K562 (cell line): ENCODE measurements around the gene PRKAR1B. TPM values are rescaled to one million over a fixed set of nuclear protein-coding genes. Genes with fewer than 3 reads are reported as not detected.

Experiments
- ATAC-seq: fragments of 200-7000 bp; cut with Tn5 transposase; 3 replicates; pipeline ENCODE4 v1.9.1; 2020; ENCODE audit warnings: moderate library complexity
- BruUV-seq: library from RNA; stranded (reverse); fragments of 400-500 nt; replicated peaks from 2 replicates; lab custom pipeline; 2021; lab: Mats Ljungman, UMichigan
- CTCF ChIA-PET: fragments of 300-600 bp; formaldehyde crosslinking; extraction: SDS; loops from one replicate; lab custom pipeline; 2021; ENCODE audit warnings: low intra/inter-chr PET ratio; lab: Yijun Ruan, JAX
- POLR2A ChIA-PET: fragments of 300-600, 350-650 bp; sonication (Branson Sonifier 250); formaldehyde crosslinking; extraction: SDS; loops from one replicate; lab custom pipeline; 2021; ENCODE audit warnings: antibody characterized with exemption, inconsistent platforms; lab: Yijun Ruan, JAX
- DNase-seq, 4 experiments: peaks; one replicate each; pipeline versions ENCODE4 v3.0.0 to v3.0.0-alpha.2; 2011 to 2018; ENCODE audit warnings: low spot score in 3 of 4, mixed read lengths in 3 of 4; ENCODE audit errors: extremely low read depth in 1 of 4
- FAIRE-seq: peaks from 2 replicates; lab custom pipeline; 2011; peaks lifted over from hg19 to GRCh38; lab: Jason Lieb, UNC
- H2AFZ ChIP-seq: 2 replicates; pipeline ENCODE4 v1.6.0; 2011; ENCODE audit warnings: low read depth, low read length, control low read depth, inconsistent platforms
- H3K27ac ChIP-seq: fragments of 200-600 bp; 3 replicates; pipeline ENCODE4 v1.8.0; 2011; ENCODE audit warnings: low read depth, mild to moderate bottlenecking, control low read depth, inconsistent platforms, low read length, moderate library complexity, mixed read lengths; ENCODE audit errors: extremely low read depth
- H3K27me3 ChIP-seq, 2 experiments: fragments of 300-600 bp in 1 of 2; 2 replicates in 1 of 2; 3 replicates in 1 of 2; pipeline versions ENCODE4 v1.6.0 to v1.8.0; 2011; ENCODE audit warnings: inconsistent platforms in 2 of 2, low read length in 2 of 2, mild to moderate bottlenecking in 1 of 2, mixed read lengths in 1 of 2, moderate library complexity in 1 of 2; ENCODE audit not compliant: control insufficient read depth in 2 of 2, insufficient read depth in 2 of 2
- H3K36me3 ChIP-seq: fragments of 300-600 bp; 3 replicates; pipeline ENCODE4 v1.8.0; 2011; ENCODE audit warnings: mild to moderate bottlenecking, low read length, inconsistent platforms; ENCODE audit not compliant: control insufficient read depth, insufficient read depth
- H3K4me1 ChIP-seq, 2 experiments: fragments of 200-600 bp in 1 of 2; replicated peaks in 1 of 2; 2 replicates in 1 of 2; 3 replicates in 1 of 2; pipeline versions ENCODE4 v1.5.1 to v1.8.0; 2011; ENCODE audit warnings: inconsistent platforms in 2 of 2, low read length in 2 of 2, mild to moderate bottlenecking in 1 of 2, mixed read lengths in 1 of 2, moderate library complexity in 1 of 2; ENCODE audit not compliant: control insufficient read depth in 2 of 2, insufficient read depth in 2 of 2
- H3K4me2 ChIP-seq: 2 replicates; pipeline ENCODE4 v1.6.1; 2011; ENCODE audit warnings: low read length, control low read depth, inconsistent platforms, mixed read lengths; ENCODE audit not compliant: insufficient read depth
- H3K4me3 ChIP-seq: fragments of 200-600 bp; sonication (generic), shearing (Covaris generic); 2 replicates; pipeline ENCODE4 v1.5.1; 2016; ENCODE audit warnings: control low read depth, inconsistent platforms
- H3K79me2 ChIP-seq: fragments of 200-600 bp; 3 replicates; pipeline ENCODE4 v1.8.0; 2011; ENCODE audit warnings: low read length, inconsistent platforms; ENCODE audit not compliant: control insufficient read depth, insufficient read depth
- H3K9ac ChIP-seq, 2 experiments: 2 replicates each; pipeline versions ENCODE4 v1.6.0 to v1.6.1; 2011; ENCODE audit warnings: low read depth in 2 of 2, low read length in 2 of 2, control low read depth in 1 of 2, inconsistent platforms in 1 of 2, mild to moderate bottlenecking in 1 of 2, mixed read lengths in 1 of 2; ENCODE audit not compliant: insufficient read depth in 1 of 2
- H3K9me1 ChIP-seq: one replicate; pipeline ENCODE4 v1.6.0; 2011; ENCODE audit warnings: inconsistent platforms, mild to moderate bottlenecking, low read length, moderate library complexity; ENCODE audit not compliant: control insufficient read depth, insufficient read depth
- H3K9me3 ChIP-seq: replicated peaks from 2 replicates; pipeline ENCODE4 v1.5.1; 2011; ENCODE audit warnings: low read depth, low read length, inconsistent platforms; ENCODE audit not compliant: control insufficient read depth, insufficient read depth
- H4K20me1 ChIP-seq: replicated peaks from 2 replicates; pipeline ENCODE4 v1.6.1; 2011; ENCODE audit warnings: low read length, inconsistent platforms, mixed read lengths; ENCODE audit not compliant: control insufficient read depth, insufficient read depth
- ATF6 ChIP-seq: sonication (generic); formaldehyde crosslinking; IDR thresholded peaks from 2 replicates; pipeline ENCODE4 v1.4.0; 2020; ENCODE audit warnings: mild to moderate bottlenecking, missing genetic modification reagents
- C11orf30 ChIP-seq: fragments of 450-650 bp; IDR thresholded peaks from 2 replicates; pipeline ENCODE4 v1.6.1; 2016; ENCODE audit warnings: low read depth, mild to moderate bottlenecking
- MBD2 ChIP-seq: sonication (generic); IDR thresholded peaks from 2 replicates; pipeline ENCODE4 v1.6.1; 2016; ENCODE audit warnings: low read depth, borderline replicate concordance
- NFE2L1 ChIP-seq: fragments of 450-650 bp; IDR thresholded peaks from 2 replicates; pipeline ENCODE4 v1.6.1; 2016; ENCODE audit warnings: missing genetic modification characterization, low read depth, mild to moderate bottlenecking, missing compliant biosample characterization, moderate library complexity, borderline replicate concordance
- TAF1 ChIP-seq: IDR thresholded peaks from 2 replicates; pipeline ENCODE4 v1.6.1; 2011; ENCODE audit warnings: mild to moderate bottlenecking, low read length, moderate library complexity; ENCODE audit not compliant: insufficient read depth, control insufficient read depth, severe bottlenecking; ENCODE audit errors: extremely low read depth
- TBL1XR1 ChIP-seq, 2 experiments: IDR thresholded peaks; 2 replicates each; pipeline ENCODE4 v1.6.1; 2012; ENCODE audit warnings: improper control_type of control experiment in 2 of 2, low read length in 2 of 2, mild to moderate bottlenecking in 1 of 2
- ZBTB7A ChIP-seq: IDR thresholded peaks from 2 replicates; pipeline ENCODE4 v1.6.1; 2011; ENCODE audit warnings: low read depth, mild to moderate bottlenecking, low read length, moderate library complexity, borderline replicate concordance; ENCODE audit not compliant: control insufficient read depth
- ZKSCAN1 ChIP-seq: fragments of 150-350 bp; IDR thresholded peaks from 2 replicates; pipeline ENCODE4 v1.6.1; 2016; ENCODE audit warnings: low read depth, low read length
- ZNF121 ChIP-seq: sonication (generic); formaldehyde crosslinking; conservative IDR thresholded peaks from 2 replicates; pipeline ENCODE4 v1.8.0; 2022; ENCODE audit warnings: missing genetic modification reagents
- ZNF316 ChIP-seq: fragments of 450-650 bp; IDR thresholded peaks from 2 replicates; pipeline ENCODE4 v1.6.1; 2016
- ZNF444 ChIP-seq: fragments of 250-450 bp; sonication (Bioruptor Pico); IDR thresholded peaks from 2 replicates; pipeline ENCODE4 v1.4.0; 2020; ENCODE audit warnings: mild to moderate bottlenecking, moderate library complexity
- WGBS: fragments of 100-300 bp; shearing (Covaris generic); methylation state at CpG from one replicate; pipeline ENCODE4 v1.1.6; 2016; ENCODE audit warnings: low coverage, mixed read lengths; ENCODE audit not compliant: insufficient coverage; ENCODE audit errors: missing lambda C conversion rate; 5-methylcytosine and 5-hydroxymethylcytosine counted together
- in situ Hi-C: fragments of 300-500 bp; cut with MboI; formaldehyde crosslinking; loops from 4 replicates; pipeline ENCODE4 v1.15.0; 2018; ENCODE audit warnings: inconsistent platforms, mixed read lengths
- intact Hi-C: fragments of 100-400 bp; cut with micrococcal nuclease; formaldehyde crosslinking; loops from 2 replicates; pipeline ENCODE4 v1.14.2; 2022
- polyA plus RNA-seq, 8 experiments: library from polyadenylated mRNA; depleted of rRNA in 4 of 8; stranded (reverse) in 5 of 8; unstranded in 3 of 8; fragments of >200 nt; fragmentation: Nextera tagmentation in 2 of 8; fragmentation: Illumina TruSeq in 1 of 8; extraction: Ambion mirVana in 2 of 8; extraction: Trizol in 1 of 8; gene quantifications; 2 replicates each; pipeline versions ENCODE4 v1.2.1 to v1.2.3, GENCODE V29; 2011 to 2014; ENCODE audit warnings: inconsistent platforms in 1 of 8, missing spikeins in 1 of 8
- total RNA-seq, 7 experiments: library from RNA; depleted of rRNA in 6 of 7; stranded (reverse); fragments of >200 nt in 6 of 7; fragmentation: Illumina TruSeq in 2 of 7; extraction: Trizol in 2 of 7; gene quantifications; 2 replicates each; pipeline versions ENCODE4 v1.2.1 to v1.2.3, GENCODE V29; 2011 to 2021; ENCODE audit warnings: low replicate concordance in 1 of 7
- TF ChIP-seq, protein P1 (sequence below), 2 experiments: fragments of 450-650 bp in 1 of 2; sonication (generic) in 1 of 2; formaldehyde crosslinking; conservative IDR thresholded peaks; 2 replicates each; pipeline versions ENCODE4 v1.4.0 to v1.8.1; 2020 to 2022; ENCODE audit warnings: mild to moderate bottlenecking in 1 of 2, missing genetic modification reagents in 1 of 2

PRKAR1B gene
- total and polyA plus RNA-seq, 9 of the 15 experiments (the other 6 are each of a cell fraction or from before 2014, with no cell fraction given): 0.99 to 30.5 (median 12.7) TPM

- no TSS peak for BruUV-seq
- FAIRE-seq (no peak), ATAC-seq (no peak), DNase-seq (no peak)
- Histone ChIP-seq H2AFZ (no peak overlapping the region), H3K9me1 (no peaks in the 10 kb centered on the region), H3K9me3 (peaks cover 20% of the 10 kb centered on the region), H3K4me2 (no peak overlapping the region), H3K36me3 (no peaks in the 10 kb centered on the region; the same call in 2 of the 3 replicates), H4K20me1 (no peaks in the 10 kb centered on the region), H3K9ac (peak overlapping the region in 1 of 2 experiments; percentile 78; a peak in 1 of 4 replicates), H3K27ac (no peak overlapping the region), H3K79me2 (0 out of 3 replicates have a peak, but pooled peaks cover 2% of the 10 kb centered on the region), H3K4me3 (no peak overlapping the region), H3K4me1 (peaks cover 5 to 19% of the 10 kb centered on the region in 2 experiments; a peak in 3 of 5 replicates), H3K27me3 (no peaks in the 10 kb centered on the region)
- WGBS: 72% methylated on average over 14 of the region's 14 CpGs
- ChIA-PET POLR2A (interaction anchor here (0.5 to 1.0 kb wide), 3 partner anchors 9 to 603 kb away, joined by 3 to 4 read pairs (median 3); no protein-coding TSS in a partner anchor), CTCF (no interaction called here)
- TF ChIP-seq NFE2L1 (tag): no peak
- no peak for TF ChIP-seq MBD2
- TF ChIP-seq C11orf30: peak; percentile 52
- no peak for TF ChIP-seq TBL1XR1 (IDR thresholded peaks at IDR 0.05; ENCODE audit: low read length in 2 of 2)
- TF ChIP-seq, protein P1, sequence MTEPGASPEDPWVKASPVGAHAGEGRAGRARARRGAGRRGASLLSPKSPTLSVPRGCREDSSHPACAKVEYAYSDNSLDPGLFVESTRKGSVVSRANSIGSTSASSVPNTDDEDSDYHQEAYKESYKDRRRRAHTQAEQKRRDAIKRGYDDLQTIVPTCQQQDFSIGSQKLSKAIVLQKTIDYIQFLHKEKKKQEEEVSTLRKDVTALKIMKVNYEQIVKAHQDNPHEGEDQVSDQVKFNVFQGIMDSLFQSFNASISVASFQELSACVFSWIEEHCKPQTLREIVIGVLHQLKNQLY (CRISPR knock-in tag; conservative IDR thresholded peaks at IDR 0.05): no peak
- no peak for TF ChIP-seq ZNF121 (CRISPR knock-in tag)
- no peak for TF ChIP-seq ZNF444 (CRISPR knock-in tag)
- no peak for TF ChIP-seq ZBTB7A
- no peak for TF ChIP-seq TAF1
- TF ChIP-seq ZKSCAN1: no peak
- TF ChIP-seq ZNF316: peak; percentile 42; the same call in 1 of the 2 replicates
- no peak for TF ChIP-seq ATF6 (CRISPR knock-in tag)
- in situ Hi-C loops (no loop called here), intact Hi-C loops (no loop called here)
These were observed 108.3 kb downstream of the PRKAR1B start for GRCh38 chr7:618539-619367.
